GM19351 (cell line): ENCODE results near the gene ASAH2.

Experiments used
- ATAC-seq: cut with Tn5 transposase; IDR thresholded peaks from one replicate; pipeline ENCODE4 v1.9.1; 2021; ENCODE audit warnings: mild to moderate bottlenecking, moderate library complexity; ENCODE audit not compliant: unreplicated experiment

Gene ASAH2

GRCh38 chr10:50210876-50211275 lies 40.4 kb downstream of the ASAH2 start:
- peak; percentile 59 for ATAC-seq
